C4-2B (cell line): ENCODE measurements around the gene TUSC7.

Experiments used
- H3K27ac ChIP-seq: fragments of 450-650 bp; 2 replicates; pipeline ENCODE4 v1.5.1; 2017
- ZFX ChIP-seq: fragments of 450-650 bp; IDR thresholded peaks from 2 replicates; pipeline ENCODE4 v1.6.1; 2017
- TF ChIP-seq, protein P1 (sequence below): fragments of 450-650 bp; conservative IDR thresholded peaks from 2 replicates; pipeline ENCODE4 v1.5.1; 2017; ENCODE audit warnings: mild to moderate bottlenecking

TUSC7 gene

DNA sequence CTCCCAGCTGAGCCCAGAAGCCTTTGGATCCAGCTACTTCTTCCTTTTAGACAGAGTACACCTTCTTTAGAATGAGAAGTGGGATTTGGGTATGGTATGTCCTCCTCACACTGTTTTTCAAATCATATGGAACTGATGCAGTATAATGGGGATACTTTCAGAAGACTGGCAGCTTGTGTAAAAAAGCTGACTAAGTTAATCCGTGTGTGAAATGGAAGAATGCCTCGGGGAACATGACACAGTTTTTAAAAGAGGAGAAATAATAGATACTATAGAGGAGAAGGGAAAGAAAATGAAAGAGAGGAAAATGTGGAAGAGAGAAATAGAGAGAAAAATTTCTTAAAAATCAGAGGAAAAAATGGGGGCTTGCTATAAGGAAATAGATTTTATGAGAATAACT, 47.7 kb downstream of the TUSC7 start:
- TF ChIP-seq, protein P1, sequence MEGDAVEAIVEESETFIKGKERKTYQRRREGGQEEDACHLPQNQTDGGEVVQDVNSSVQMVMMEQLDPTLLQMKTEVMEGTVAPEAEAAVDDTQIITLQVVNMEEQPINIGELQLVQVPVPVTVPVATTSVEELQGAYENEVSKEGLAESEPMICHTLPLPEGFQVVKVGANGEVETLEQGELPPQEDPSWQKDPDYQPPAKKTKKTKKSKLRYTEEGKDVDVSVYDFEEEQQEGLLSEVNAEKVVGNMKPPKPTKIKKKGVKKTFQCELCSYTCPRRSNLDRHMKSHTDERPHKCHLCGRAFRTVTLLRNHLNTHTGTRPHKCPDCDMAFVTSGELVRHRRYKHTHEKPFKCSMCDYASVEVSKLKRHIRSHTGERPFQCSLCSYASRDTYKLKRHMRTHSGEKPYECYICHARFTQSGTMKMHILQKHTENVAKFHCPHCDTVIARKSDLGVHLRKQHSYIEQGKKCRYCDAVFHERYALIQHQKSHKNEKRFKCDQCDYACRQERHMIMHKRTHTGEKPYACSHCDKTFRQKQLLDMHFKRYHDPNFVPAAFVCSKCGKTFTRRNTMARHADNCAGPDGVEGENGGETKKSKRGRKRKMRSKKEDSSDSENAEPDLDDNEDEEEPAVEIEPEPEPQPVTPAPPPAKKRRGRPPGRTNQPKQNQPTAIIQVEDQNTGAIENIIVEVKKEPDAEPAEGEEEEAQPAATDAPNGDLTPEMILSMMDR = no peak
- no peak for TF ChIP-seq ZFX
- H3K27ac ChIP-seq = no peak overlapping the region

DNA sequence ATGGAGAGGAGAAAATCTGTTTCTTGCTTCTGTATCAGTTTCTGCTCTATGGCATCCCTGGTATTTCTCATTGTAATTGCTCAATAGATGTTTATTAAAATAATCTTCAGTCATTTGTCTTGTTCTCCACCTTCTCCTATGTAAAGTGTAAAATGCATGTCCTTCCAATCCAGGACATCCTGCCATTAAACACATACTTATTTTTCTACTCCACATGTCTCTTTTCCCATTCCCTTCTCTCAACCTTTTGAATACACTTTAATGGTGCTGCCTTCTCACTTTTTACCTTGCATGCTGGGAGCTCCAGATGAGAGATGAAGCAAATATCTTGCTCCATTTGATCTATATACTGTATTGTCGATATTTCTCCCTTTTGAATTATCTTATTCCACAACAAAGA, 49.7 kb downstream of the TUSC7 start:
- TF ChIP-seq, protein P1 = no peak
- TF ChIP-seq ZFX = no peak
- H3K27ac ChIP-seq = no peak overlapping the region
